HG03575 (cell line): ENCODE data around the gene WDR62.
"Not testable (repeated sequence)": the region's sequence is repeated elsewhere in the genome, so short reads cannot be mapped to it uniquely, and the experiment has no call there.

Experiments
- ATAC-seq: cut with Tn5 transposase; IDR thresholded peaks from one replicate; pipeline ENCODE4 v1.9.1; 2021; ENCODE audit not compliant: unreplicated experiment, insufficient number of reproducible peaks, low FRiP score; ENCODE audit errors: extremely low read depth

WDR62 gene

DNA sequence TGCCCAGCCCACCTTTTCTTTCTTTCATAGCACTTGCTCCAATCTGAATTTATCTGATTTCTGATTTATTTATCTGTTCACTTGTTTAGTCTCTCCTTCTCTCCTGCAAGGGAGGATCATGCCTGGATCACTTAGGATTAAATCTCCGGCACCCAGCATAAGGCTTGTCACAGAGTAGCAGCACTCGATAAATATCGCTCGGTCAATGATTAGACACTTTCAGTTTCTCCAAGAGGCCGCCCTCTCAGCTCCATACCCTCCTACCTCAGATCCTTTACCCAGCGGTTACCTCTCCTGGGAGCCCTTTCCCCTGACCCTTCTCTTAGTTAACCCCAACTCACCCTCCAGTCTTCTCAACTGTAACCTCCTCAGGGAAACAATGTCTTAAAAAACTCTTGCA is 23.4 kb upstream of the WDR62 start:
- no peak for ATAC-seq

DNA sequence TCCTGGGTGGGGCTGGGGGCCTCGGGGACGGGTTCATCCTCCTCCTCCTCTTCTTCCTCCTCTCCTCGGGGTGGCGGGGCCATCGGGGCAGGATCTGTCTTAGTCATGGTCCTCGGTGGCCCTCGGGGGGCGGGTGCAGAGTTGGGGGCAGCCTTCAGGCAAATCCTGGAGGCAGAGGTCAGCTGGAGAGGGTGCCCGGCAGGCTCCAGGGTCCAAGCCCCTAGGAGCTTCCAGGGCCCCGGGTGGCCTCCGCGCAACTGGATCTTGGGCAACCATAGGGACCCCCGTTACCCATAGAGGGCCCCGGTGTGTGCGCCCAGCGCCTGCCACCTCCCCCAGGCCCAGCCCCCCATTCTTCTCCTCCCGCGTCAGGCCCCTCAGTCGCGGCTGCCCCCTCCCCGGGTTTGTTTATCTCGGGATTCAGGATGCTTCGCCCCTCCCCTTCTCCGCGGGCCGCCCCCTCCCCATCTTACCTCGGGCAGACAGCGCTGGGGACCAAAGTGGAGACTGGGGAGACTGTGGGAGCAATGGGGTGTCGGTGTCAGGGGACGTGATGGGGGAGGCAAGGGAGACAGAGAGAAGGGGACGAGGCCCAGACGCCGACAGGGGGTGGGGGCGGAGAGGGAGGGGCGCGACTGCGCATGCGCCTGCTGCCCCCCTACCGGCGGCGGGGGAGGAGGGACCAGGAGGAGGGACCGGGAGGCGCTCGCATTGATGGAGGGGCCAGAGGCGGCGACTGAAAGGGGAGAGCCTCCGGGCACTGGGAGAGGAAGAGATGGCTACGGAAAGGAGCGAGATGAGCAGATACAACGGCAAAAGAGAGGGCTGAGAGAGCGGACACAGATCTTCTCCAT is 22.2 kb upstream of the WDR62 start, which contains the start of gene CLIP3:
TSS of gene CLIP3 (minus strand) at position 623 of the 854 bp plus-strand sequence. CDS start at position 107, 516 bp downstream.
- ATAC-seq = no peak

DNA sequence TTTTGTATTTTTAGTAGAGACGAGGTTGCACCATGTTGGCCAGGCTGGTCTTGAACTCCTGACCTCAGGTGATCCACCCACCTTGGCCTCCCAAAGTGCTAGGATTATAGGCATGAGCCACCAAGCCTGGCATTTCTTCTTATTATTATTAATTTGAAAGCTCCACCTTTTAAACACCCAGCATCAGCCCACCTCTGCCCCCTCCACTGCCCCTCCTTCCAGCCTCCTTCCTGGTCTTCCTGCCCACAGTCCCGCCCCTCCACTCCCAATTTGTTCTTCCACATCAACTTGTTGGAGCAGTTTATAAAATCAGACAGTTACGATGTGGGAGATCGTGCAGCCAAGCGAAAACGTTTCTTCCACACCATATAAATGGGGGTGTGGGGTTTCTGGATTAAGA is 14.2 kb upstream of the WDR62 start:
- no peak for ATAC-seq

DNA sequence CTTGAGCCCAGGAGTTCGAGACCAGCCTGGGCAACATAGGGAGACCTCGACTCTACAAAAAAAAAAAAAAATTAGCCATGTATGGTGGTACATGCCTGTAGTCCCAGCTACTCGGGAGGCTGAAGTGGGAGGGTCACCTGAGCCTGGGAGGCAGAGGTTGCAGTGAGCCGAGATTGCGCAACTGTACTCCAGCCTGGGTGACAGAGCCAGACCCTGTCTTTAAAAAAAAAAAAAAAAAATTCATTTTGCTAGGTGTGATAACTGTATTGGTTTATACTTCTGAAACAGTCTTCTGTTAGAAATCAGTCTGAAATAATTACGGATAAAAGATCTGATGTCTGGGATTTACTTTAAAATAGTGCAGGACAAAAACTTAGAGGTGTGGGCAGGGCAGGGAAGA is 13.6 kb upstream of the WDR62 start:
- not testable (repeated sequence) for ATAC-seq

DNA sequence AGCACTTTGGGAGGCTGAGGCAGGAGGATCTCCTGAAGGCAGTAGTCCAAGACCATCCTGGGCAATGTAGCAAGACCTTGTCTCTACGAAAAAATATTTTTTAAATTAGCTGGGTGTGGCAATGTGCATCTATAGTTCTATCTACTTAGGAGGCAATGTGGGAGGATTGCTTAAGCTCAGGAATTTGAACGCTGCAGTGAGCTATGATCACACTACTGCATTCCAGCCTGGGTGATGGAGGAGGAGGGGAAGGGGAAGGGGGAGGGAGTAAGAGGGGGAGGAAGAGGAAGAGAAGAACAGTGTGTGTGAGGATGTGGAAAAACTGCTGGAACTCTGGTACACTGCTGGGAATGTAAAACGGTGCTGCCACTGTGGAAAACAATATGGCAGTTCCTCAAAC is 12.9 kb upstream of the WDR62 start:
- no peak for ATAC-seq

DNA sequence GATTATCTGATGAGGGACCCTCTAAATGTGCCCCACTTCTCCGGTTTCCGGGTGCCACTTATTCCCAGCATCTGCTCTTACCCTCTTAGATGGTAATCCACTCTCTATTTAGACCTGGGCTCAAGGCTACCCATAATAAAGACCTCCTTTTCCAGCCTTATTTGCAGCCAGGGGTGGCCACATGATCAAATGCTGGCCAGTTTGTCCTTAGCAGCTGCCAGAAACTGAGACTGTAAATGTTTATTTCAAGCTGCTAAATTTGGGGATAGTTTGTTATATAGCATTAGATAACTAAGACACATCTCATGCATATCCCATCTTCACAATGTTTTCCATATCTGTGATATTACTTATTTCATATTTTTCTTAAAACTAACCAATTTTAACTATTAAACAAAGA is 10.7 kb upstream of the WDR62 start:
- ATAC-seq = no peak

DNA sequence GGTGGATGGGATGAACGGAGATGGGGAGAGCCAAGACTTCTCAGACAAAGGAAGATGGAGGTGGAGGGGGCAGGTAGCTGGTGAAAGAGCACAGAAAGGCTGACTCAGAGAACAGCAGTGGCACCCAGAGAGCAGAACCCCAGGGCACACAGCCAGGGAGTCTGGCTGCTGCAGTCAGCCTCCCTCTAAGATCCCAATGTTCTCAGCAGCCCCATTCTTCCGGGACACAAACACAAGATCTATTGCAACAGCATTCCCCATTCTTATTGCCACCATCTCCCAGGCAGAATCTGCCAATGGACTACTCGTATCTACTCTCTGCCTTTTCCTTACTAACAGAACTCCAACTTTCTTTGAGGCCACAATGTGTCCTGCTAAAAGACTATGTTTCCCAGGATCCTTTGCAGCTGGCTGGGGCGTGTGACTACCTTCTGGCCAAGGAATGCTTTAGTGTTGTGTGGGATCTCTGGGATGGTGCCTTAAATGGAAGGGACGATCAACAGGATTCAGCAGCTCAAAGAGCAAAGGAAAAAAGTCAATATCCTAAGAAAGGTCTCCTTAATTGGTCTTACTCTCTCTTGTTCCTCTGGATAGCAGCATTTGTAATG is 8.2 kb upstream of the WDR62 start:
- no peak for ATAC-seq

DNA sequence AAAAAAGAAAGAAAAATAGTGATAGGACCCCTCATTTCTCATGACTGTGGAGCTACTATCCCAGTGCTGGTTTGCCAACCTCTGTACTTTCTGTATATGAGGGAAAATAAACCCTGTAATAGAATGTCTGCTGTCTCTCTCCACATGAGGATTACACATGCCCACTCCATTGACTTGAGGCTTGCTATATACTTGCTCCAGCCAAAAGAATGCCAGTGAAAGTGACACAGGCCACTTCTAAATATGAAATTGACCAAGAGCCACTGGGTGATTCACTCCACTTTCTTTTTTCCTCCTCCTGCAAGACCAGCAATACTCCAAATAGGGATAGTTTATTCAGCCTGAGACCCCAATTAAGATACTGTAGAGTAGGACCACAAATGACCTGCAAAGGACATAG is 6.9 kb upstream of the WDR62 start:
- ATAC-seq = no peak

DNA sequence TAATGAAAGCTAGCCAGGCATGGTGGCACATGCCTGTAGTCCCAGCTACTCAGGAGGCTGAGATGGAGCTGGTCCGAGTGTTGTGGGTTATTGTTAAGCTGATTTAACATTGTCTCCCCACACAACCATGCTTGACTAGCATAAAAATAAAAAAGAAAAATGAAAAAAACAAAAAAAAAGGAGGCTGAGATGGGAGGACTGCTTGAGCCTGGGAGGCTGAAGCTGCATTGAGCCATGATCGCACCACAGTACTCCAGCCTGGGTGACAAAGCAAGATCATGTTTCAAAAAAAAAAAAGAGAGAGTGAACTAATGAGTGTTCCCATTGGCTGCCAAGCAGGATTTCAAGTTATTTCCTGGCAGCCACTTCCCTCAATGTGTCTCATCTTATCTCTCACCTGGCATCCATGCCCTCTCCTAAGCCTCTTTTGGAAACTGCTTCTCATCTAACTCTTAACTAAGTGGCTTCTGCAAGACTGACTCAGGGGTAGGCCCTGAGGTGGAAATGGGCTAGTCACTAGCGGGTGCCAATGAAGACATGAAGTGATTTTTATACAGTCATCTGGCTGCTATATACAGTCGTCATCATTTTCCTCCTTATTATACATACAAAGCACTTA is 5.5 kb upstream of the WDR62 start:
- ATAC-seq = no peak

DNA sequence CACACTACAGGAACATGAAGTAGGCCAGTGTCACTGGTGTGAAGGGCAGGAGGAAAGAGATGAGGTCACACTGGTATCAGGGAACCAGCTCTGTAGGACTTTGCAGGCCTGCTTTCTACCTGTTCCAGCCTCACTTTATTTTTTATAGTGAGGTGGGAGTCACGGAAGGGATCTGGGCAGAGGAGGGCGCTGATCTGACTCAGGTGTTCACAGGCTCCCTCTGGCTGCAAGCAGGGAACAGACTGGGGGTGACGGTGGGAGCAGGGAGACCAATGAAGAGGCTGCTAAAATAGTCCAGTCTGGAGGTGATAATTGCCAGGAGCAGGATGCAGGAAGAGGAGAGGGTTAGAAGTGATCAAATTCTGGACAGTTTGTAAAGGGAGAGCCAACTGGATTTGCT is 3.5 kb upstream of the WDR62 start:
- ATAC-seq = no peak

DNA sequence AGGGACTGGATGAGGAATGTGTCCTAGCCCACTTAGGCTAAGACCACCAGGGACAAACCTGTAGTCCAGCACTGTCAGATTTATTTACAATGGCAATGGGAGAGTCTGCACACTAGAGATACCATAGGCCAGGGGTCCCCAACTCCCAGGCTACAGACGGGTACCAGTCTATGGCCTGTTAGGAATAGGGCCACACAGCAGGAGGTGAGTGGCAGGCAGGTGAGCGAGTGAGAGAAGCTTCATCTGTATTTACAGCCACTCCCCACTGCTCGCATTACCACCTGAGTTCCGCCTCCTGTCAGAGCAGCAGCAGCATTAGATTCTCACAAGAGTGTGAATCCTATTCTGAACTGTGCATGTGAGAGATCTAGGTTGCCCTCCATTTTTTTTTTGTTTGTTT is 3.1 kb upstream of the WDR62 start:
- no peak for ATAC-seq

DNA sequence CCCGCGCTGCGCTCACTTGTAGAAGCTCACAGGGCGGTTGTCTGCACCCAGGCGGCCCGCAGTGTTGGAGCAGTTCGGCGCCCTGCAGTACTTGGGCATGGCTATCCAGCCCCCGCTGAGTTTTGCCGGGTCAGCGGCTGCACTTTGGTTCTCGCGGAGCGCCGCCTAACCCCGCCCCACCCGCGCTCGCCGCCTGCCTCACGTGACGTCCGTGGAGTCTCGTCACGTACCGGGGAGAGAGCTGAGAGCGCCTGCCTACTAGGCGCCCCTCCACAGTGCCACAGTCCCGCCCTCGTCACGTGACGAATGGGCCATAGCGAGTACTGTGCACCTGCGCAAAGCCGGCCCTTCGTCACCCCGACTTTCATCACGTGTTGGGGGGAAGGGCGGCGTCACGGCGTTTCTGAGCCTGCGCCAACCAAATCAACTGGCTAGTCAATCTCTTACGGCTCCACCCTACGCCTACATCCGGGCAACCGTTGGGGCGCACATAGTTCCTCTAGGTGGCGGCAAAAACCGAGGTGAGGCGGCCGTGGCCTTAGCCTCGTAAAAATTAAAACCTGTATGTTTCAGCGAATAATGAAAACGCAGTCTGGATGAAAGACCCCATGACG is 471 bp upstream of the WDR62 start, which contains the start of gene THAP8:
TSS of gene THAP8 (minus strand) at position 167 of the 614 bp plus-strand sequence. CDS start at position 99, 68 bp downstream.
- ATAC-seq = peak; percentile 40

DNA sequence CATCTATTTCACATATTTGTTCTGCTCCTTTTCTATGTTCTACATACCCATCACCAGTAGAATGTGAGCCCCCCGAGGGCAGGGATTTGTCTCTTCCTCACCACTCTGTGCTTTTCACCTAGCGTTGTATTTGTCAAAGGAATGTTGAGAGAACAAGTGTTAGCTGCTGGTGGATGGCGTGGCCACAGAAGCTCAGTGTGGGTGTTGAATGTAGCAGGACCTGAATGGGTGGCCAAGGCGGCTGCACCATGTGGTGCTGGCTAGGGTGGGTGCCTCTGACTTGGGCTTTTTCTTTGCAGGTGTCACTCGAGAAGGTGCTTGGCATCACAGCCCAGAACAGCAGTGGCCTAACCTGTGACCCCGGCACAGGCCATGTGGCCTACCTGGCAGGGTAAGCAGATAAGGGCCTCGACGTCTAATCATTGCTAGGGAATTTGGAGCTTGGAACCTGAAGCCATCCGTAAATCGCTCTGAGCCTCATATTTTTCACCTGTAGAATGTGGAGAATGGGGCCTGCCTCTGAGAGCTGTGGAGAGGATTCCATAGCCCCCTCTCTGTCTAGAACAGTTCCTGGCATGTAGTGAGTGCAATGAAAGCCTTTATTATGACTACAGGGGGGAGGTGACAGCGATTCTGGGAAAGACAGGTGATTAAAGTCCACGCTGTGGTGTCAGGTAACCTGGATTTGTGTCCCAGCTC is 3.9 kb downstream of the WDR62 start:
- no peak for ATAC-seq

DNA sequence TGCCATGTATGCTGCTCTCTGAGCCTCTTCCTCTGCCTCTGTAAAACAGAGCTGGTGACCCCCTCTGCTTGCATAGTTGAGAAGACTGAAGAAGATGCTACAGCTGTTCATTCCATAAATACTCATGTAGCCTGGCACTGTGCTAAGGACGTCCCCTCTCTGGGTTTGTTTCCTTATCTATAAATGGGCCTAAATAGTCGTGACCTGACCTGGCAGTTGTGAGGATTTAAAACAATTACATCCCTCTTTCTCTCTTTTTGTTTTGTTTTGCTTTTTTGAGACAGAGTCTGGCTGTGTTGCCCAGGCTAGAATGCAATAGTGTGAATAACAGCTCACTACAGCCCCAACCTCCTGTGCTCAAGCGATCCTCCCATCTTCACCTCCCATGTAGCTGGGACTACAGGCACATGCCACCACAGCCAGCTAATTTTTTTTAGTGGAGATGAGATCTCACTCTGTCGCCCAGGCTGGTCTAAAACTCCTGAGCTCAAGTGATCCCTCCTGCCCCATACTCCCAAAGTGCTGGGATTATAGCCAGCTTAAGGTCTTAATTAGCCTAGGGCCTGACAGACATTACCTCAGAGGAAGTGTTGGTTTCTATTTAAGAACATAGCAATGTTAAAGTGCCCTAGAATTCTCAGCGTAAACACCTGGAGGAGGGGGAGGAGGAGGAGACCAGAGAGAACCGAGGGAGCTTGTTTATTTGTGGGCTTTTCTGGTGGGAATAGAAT is 4.6 kb downstream of the WDR62 start:
- no peak for ATAC-seq

DNA sequence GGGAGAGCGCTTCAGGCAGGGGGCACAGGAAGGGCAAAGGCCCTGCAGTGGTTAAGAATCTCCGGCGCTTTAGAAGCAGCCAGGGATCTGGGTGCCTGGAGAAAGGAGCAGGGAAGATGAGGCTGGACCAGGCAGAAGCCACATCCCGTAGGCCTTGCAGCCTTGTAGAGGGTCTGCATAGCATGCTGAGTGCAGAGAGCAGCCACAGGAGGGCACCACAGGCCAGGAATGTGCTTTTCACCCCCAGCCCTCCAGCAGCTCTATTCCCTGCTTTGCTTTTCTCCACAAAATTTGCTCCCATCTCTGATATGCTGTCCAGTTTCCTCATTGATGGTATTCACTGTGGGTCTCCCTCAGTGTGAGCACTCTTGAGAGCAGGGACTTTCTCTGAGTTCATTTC is 5.7 kb downstream of the WDR62 start:
- no peak for ATAC-seq

DNA sequence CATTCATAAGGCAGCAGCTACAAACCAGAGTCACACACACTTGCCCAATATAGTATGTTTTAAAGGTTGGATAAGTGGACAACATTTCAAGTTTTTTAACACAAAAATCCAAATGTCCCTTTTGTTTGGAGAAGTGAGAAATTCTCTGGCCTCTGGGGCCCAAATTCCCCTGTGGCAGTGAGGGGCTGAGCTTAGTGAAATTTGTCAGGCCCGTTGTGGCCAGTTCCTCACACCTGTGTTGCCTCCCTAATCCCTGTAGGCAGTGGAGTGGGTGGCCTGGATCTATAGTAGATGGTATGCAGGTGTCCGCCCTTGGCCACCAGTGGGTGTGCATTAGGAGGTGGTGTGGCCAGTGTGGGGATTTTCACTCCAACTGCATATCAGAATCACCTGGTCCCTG is 6.7 kb downstream of the WDR62 start:
- no peak for ATAC-seq

DNA sequence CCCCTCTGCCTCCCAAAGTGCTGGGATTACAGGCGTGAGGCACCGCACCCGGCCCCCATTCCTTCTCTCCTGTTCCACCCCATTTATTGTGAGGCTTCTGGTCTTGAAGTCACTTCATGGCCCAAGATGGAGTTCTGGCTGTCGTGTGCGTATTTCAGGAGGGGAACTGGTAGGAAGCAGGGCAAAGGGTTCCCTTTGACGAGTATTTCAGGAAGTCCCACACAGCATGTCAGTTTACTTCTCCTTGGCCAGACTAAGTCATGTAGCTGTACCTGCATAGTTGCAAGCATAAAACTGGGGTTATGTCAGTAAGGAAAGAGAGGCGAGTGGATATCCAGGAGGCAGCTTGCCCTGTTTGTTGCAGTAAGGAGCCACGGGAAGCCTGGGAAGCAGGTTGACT is 10.1 kb downstream of the WDR62 start:
- ATAC-seq = no peak

DNA sequence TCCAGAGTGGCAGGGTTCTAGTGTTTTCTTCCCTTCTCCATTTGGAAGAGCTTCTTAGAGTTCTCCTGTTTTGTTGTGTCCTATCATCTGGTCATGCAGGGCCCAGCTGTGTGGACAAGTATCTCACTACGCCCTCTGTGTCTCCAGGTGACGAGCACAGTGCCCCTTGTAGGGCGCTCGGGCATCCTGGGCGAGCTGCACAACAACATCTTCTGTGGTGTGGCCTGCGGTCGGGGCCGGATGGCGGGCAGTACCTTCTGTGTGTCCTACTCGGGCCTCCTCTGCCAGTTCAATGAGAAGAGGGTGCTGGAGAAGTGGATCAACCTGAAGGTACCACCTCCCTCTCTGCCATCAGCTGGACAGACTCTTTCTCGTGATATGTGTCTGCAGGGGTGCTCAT is 13.0 kb downstream of the WDR62 start:
- ATAC-seq = no peak
